ENCODE measurements around the gene UCK1. TPM values are rescaled to one million over a fixed set of nuclear protein-coding genes. Genes with fewer than 3 reads are reported as not detected.
A peak's percentile ranks its signal among the peaks of the same experiment; 100 is the strongest.

Gene UCK1
- total and polyA plus RNA-seq, 2 of the 13 experiments (the other 11 are each of a cell fraction or from before 2014, with no cell fraction given) = 11.0 to 24.1 TPM

- TF ChIP-seq RBM22 (optimal IDR thresholded peaks at IDR 0.05; ENCODE audit: low read length) (peak; percentile 11), ZNF367 (CRISPR knock-in tag; IDR thresholded peaks at IDR 0.05; ENCODE audit: borderline replicate concordance) (no peak), AGO2 (optimal IDR thresholded peaks at IDR 0.05; ENCODE audit: low read depth, low read length) (peak; percentile 57), STAT5B (CRISPR knock-in tag; IDR thresholded peaks at IDR 0.05) (no peak), KDM3A (CRISPR knock-in tag; IDR thresholded peaks at IDR 0.05; ENCODE audit: low read depth) (no peak), E2F2 (CRISPR knock-in tag; IDR thresholded peaks at IDR 0.05; ENCODE audit: borderline replicate concordance) (no peak), STAG1 (CRISPR knock-in tag; IDR thresholded peaks at IDR 0.05) (no peak)
- intact Hi-C loops (cut with micrococcal nuclease; ENCODE audit: unreplicated experiment) = no loop called here
- Histone ChIP-seq H3K9ac (ENCODE audit: insufficient read depth, low read depth, low read length) (no peak overlapping the region), H3K27ac (ENCODE audit: extremely low read length, insufficient read depth, low read length) (no peak overlapping the region), H3K4me2 (ENCODE audit: low read depth, low read length) (no peak overlapping the region), H3K4me3 (replicated peaks in 1 of 3; ENCODE audit: insufficient read depth in 1 of 3, low read depth in 2 of 3, low read length in 3 of 3) (no peak overlapping the region), H4K20me1 (ENCODE audit: insufficient read depth, low read length) (no peaks in the 10 kb centered on the region), H3K9me3 (ENCODE audit: low read length) (no peaks in the 10 kb centered on the region), H2AFZ (ENCODE audit: low read length) (no peak overlapping the region), H3K4me1 (ENCODE audit: insufficient read depth, low read length) (0 out of 2 replicates have a peak, but pooled peaks cover 1% of the 10 kb centered on the region), H3K79me2 (ENCODE audit: insufficient read depth, low read length) (no peaks in the 10 kb centered on the region), H3K27me3 (ENCODE audit: control insufficient read depth in 1 of 2, insufficient read depth in 2 of 2, low read length in 2 of 2) (no peaks in the 10 kb centered on the region), H3K36me3 (replicated peaks in 1 of 2; ENCODE audit: control insufficient read depth in 1 of 2, insufficient read depth in 2 of 2, low read length in 2 of 2) (peaks cover 50 to 75% of the 10 kb centered on the region in 2 experiments)
- ChIA-PET POLR2A (no interaction called here), CTCF (ENCODE audit: low intra/inter-chr PET ratio, low total read pairs) (no interaction called here)
- 95% methylated on average over 13 of the region's 22 CpGs for WGBS (ENCODE audit: low lambda C conversion rate)
- DNase-seq (ENCODE audit: low spot score) (no peak), FAIRE-seq (no peak), ATAC-seq (no peak)
- in situ Hi-C loops (cut with HindIII; ENCODE audit: extremely low pct_ligation_motif_present, low pct_unique_long_range_greater_than_20kb) = no loop called here
- TSS peak; percentile 13 for BruUV-seq (replicated peaks)
Measured at GRCh38 chr9:131495785-131496184, 35.3 kb downstream of the UCK1 start.

GRCh38 chr9:131494296-131494870 lies 36.7 kb downstream of the UCK1 start:
- in situ Hi-C loops (cut with HindIII; ENCODE audit: extremely low pct_ligation_motif_present, low pct_unique_long_range_greater_than_20kb) (no loop called here), intact Hi-C loops (cut with micrococcal nuclease; ENCODE audit: unreplicated experiment) (no loop called here)
- DNase-seq (ENCODE audit: low spot score) = no peak
- Histone ChIP-seq H3K4me3 (replicated peaks in 1 of 3; ENCODE audit: insufficient read depth in 1 of 3, low read depth in 2 of 3, low read length in 3 of 3) (no peak overlapping the region), H3K27ac (ENCODE audit: extremely low read length, insufficient read depth, low read length) (no peak overlapping the region), H3K4me2 (ENCODE audit: low read depth, low read length) (no peak overlapping the region), H3K79me2 (ENCODE audit: insufficient read depth, low read length) (no peaks in the 10 kb centered on the region), H3K36me3 (replicated peaks in 1 of 2; ENCODE audit: control insufficient read depth in 1 of 2, insufficient read depth in 2 of 2, low read length in 2 of 2) (peaks cover 56 to 89% of the 10 kb centered on the region in 2 experiments), H4K20me1 (ENCODE audit: insufficient read depth, low read length) (no peaks in the 10 kb centered on the region), H3K27me3 (ENCODE audit: control insufficient read depth in 1 of 2, insufficient read depth in 2 of 2, low read length in 2 of 2) (no peaks in the 10 kb centered on the region), H3K4me1 (ENCODE audit: insufficient read depth, low read length) (no peaks in the 10 kb centered on the region), H3K9ac (ENCODE audit: insufficient read depth, low read depth, low read length) (no peak overlapping the region), H3K9me3 (ENCODE audit: low read length) (no peaks in the 10 kb centered on the region), H2AFZ (ENCODE audit: low read length) (no peak overlapping the region)
- ChIA-PET POLR2A (no interaction called here), CTCF (ENCODE audit: low intra/inter-chr PET ratio, low total read pairs) (no interaction called here)
- TF ChIP-seq BORCS8-MEF2B (CRISPR knock-in tag; IDR thresholded peaks at IDR 0.05) (no peak), ERF (CRISPR knock-in tag; IDR thresholded peaks at IDR 0.05) (no peak), ZNF800 (CRISPR knock-in tag; IDR thresholded peaks at IDR 0.05) (no peak), RARA (CRISPR knock-in tag; IDR thresholded peaks at IDR 0.05) (no peak), ZNF44 (CRISPR knock-in tag; IDR thresholded peaks at IDR 0.05) (no peak), ZNF460 (CRISPR knock-in tag; IDR thresholded peaks at IDR 0.05; ENCODE audit: borderline replicate concordance) (no peak)
- ATAC-seq = no peak
- BruUV-seq (replicated peaks) = no TSS peak
- over 99% methylated on average over 14 of the region's 22 CpGs for WGBS (ENCODE audit: low lambda C conversion rate)
- no peak for FAIRE-seq

Measured in HepG2 (cell line).